Keratinocyte (primary cell): ENCODE results near the gene ZC3H4.

Experiments
- CTCF ChIP-seq, 3 experiments: IDR thresholded peaks in 1 of 3; conservative IDR thresholded peaks in 1 of 3; optimal IDR thresholded peaks in 1 of 3; 2 replicates in 2 of 3; 3 replicates in 1 of 3; pipeline versions ENCODE3 to v1.5.1; 2011; ENCODE audit warnings: low read length in 3 of 3, mild to moderate bottlenecking in 3 of 3, moderate library complexity in 2 of 3, control low read depth in 1 of 3, inconsistent platforms in 1 of 3; ENCODE audit not compliant: insufficient read depth in 2 of 3; ENCODE audit errors: extremely low read depth in 1 of 3
- EZH2 ChIP-seq: IDR thresholded peaks from one replicate; pipeline ENCODE4 v1.6.1; 2012; ENCODE audit warnings: inconsistent platforms, mild to moderate bottlenecking, low read length, moderate library complexity

GRCh38 chr19:47113850-47114651 lies 475 bp upstream of the ZC3H4 start:
- TF ChIP-seq CTCF (optimal IDR thresholded peaks at IDR 0.05 in 1 of 3, IDR thresholded peaks at IDR 0.05 in 1 of 3, conservative IDR thresholded peaks at IDR 0.05 in 1 of 3; ENCODE audit: extremely low read depth in 1 of 3, insufficient read depth in 2 of 3, low read length in 3 of 3): no peak
- no peak for TF ChIP-seq EZH2
